ENCODE measurements around the gene MAP3K2.
A peak's percentile ranks its signal among the peaks of the same experiment; 100 is the strongest.

The MAP3K2 gene

DNA sequence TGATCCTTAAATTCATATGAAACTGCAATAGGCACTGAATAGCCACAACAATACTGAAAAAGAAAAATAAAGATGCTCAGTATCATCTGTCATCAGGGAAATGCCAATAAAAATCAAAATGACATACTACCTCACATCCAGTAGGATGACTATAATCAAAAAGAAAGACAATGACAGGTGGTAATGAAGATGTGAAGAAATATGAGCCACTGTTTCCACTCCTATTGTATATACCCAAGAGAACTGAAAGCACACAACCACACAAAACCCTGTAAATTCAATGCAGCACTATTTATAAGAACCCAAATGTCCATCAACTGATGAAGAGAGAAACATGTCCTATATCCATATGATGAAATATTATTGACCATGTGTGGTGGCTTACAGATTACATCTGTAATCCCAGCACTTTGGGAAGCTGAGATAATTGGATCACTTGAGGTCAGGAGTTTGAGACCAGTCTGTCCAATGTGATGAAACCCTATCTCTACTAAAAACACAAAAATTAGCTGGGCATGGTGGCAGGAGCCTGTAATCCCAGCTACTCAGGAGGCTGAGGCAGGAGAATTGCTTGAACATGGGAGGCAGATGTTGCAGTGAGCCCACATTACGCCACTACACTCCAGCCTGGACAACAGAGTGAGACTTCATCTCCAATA lies 39.9 kb downstream of the MAP3K2 start:
- DNase-seq (ENCODE audit: low spot score), result no peak

GRCh38 chr2:127347015-127347414 lies 40.8 kb downstream of the MAP3K2 start:
- no peak for DNase-seq (ENCODE audit: low spot score)

GRCh38 chr2:127343277-127343676 lies 44.5 kb downstream of the MAP3K2 start:
- no peak for DNase-seq (ENCODE audit: low spot score)

- DNase-seq (ENCODE audit: low spot score), result no peak
Measured at GRCh38 chr2:127342101-127342500, 45.7 kb downstream of the MAP3K2 start.

DNA sequence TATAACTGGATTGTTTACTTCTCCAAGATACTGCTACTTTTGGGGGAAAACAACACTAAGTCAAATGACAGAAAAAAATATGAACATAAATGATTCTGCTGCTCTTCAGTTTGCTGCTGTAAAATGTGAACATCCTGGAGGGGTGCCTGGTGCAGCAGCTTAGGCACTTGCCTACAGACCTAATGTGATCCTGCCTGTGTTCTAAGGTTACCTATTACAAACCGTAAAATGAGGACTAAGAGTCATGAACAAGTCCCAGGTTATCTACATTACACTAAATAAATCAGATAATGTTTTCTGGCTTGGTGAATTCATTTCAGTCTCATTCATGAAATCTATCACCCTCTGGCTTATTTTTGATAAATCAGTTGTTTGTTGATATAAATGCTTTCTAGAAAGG lies 55.4 kb downstream of the MAP3K2 start:
- no peak for DNase-seq (ENCODE audit: low spot score)

- no peak for DNase-seq (ENCODE audit: low spot score)
Measured at GRCh38 chr2:127330753-127331152, 57.0 kb downstream of the MAP3K2 start.

DNA sequence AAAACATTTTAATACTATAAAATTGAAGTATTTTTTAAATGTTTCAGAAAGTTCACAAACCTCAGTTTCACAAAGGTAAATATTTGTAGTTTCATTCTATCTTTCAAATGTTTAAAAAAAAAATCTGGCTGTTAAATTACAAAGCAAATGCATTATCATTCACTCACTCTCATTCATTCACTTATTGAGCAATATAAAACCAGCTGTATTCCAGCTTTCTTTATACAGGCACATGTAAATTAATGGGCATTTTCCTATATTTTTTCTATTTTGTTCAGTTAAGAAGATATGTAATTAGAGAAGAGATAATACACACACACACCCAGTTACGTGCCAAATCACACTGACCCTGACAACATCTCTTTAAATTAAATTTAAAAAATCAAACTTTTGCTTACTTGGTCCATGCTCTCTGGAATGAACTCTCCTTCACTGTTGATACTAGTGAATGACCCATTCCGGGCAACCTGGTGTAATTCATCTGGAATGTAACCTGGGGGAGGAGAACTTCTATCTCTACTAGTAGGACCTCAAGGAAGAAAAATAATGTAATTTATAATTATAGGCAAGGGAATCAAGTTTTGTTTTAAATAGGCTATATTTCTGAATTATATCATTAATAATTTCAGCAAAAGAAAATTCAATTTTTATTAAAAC lies 61.4 kb downstream of the MAP3K2 start:
- DNase-seq (ENCODE audit: low spot score), result no peak

DNA sequence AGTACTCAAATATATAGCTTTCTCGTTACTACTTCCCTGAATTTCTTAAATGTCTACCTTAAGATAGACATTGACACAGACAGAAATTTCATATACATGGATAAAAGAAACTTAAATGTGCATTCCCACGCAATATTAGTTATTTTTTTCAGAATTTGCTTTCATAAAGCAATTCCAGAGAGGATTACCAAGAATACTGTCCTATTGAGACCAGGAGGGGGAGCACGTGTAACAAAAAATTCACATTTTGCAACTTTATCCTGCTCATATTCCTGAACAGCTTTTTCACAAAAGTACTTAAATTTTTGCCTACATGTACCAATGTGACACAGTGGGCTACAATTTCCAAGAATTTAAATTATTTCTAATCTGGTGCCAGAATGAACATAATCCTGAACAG lies 63.1 kb downstream of the MAP3K2 start:
- DNase-seq (ENCODE audit: low spot score), result no peak

DNA sequence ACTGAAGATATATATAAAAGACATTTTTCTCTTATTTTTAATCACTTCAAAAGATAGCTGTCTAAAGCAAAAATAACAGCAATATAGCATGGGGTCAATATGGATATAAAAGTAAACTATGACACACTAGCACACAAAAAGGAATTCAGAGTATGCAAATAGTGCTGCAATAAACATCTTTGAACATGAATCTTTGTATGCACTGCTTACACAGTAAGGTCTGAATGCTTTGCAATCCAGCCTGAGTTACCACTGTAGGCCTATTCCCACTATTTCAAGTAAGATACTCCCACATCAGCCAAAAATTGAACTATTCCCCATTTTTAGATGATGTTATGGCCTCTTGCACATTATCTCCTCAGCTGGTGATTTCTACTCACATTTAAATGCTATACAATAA lies 66.5 kb downstream of the MAP3K2 start:
- DNase-seq (ENCODE audit: low spot score), result no peak

GRCh38 chr2:127320586-127321275 lies 67.0 kb downstream of the MAP3K2 start:
- no peak for DNase-seq (ENCODE audit: low spot score)

- no peak for DNase-seq (ENCODE audit: low spot score)
Measured at GRCh38 chr2:127320067-127320466, 67.7 kb downstream of the MAP3K2 start.

DNA sequence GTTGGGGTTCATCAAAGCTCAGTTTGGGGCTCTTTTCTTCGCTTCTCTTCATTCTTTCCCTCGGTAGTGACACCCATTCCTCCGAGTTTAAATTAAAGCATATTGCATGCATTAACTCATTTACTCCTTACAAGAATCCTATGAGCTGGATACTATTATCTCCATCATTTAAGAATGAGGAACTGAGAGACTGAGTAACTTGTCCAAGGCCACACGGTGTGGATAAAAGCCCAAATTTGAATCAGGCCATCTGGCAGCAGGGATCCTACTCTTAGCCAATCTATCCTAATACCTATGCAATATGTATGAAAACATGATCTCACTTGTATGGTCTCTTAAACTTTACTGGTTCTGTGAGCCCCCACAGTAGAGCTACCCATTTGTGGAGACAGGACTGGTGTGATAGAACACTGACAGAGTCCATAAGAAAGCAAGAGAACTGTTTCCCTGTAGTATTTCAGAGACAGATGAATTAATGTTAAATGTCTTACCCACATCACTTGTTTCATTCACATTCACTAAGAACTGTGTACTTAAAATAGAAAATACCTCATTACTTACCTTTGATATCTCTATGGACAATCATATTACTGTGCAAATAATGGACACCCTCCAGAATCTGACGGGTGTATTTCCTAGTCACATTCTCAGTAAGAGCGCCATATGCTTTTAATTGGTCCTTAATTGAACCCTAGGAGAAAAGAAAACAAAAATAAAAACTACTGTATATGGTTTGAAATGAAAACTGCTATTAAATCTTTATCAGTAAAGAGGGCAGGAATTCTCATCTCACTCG lies 73.4 kb downstream of the MAP3K2 start:
- DNase-seq (ENCODE audit: low spot score), result no peak

GRCh38 chr2:127313406-127313805 lies 74.4 kb downstream of the MAP3K2 start:
- DNase-seq (ENCODE audit: low spot score), result no peak

GRCh38 chr2:127310980-127311379 lies 76.8 kb downstream of the MAP3K2 start:
- DNase-seq (ENCODE audit: low spot score), result no peak

DNA sequence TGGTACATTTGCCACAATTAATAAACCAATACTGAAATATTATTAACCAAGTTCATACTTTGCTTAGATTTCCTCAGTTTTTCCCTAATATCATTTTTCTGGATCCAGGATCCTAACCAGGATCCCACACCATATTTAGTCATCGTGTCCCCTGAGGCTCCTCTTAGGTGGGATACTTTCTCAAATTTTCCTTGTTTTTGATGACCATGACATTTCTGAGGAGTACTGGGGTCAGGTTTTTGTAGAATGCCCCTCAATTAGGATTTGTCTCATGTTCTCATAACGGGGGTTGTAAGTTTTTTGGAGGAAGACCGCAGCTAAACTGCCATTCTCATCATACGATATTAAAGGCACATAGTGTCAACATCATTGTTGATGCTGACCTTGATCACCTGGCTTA lies 78.3 kb downstream of the MAP3K2 start:
- DNase-seq (ENCODE audit: low spot score), result no peak

- DNase-seq (ENCODE audit: low spot score), result no peak
Measured at GRCh38 chr2:127308586-127309138, 79.1 kb downstream of the MAP3K2 start.

DNA sequence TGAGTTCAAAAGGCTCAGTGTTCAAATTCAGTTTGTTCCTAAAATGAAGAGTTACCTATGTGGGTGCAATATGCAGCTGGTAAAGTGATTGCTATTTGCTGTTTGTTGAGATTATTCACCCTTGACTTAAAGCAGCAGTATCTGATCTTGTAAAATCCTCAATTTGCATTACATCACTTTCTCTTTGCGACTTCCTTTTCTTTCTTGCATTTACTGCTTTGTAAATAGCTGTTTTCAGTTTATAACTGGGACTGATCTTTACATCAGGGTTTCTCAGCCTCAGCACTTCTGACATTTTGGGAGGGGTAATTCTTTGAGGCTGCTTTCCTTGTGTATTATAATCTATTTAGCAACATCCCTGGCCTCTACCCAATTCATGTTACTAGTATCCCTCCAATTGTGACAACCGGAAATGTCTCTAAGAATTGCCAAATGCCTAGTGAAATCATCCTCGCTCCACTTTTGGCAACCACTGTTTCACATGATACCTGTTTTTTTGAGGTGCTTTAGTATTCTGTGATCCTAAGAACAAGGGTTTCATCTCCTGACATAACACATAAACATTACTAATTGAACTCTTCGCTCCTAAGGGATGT lies 81.7 kb downstream of the MAP3K2 start:
- no peak for DNase-seq (ENCODE audit: low spot score)

GRCh38 chr2:127302168-127302567 lies 85.6 kb downstream of the MAP3K2 start:
- no peak for DNase-seq (ENCODE audit: low spot score)

DNA sequence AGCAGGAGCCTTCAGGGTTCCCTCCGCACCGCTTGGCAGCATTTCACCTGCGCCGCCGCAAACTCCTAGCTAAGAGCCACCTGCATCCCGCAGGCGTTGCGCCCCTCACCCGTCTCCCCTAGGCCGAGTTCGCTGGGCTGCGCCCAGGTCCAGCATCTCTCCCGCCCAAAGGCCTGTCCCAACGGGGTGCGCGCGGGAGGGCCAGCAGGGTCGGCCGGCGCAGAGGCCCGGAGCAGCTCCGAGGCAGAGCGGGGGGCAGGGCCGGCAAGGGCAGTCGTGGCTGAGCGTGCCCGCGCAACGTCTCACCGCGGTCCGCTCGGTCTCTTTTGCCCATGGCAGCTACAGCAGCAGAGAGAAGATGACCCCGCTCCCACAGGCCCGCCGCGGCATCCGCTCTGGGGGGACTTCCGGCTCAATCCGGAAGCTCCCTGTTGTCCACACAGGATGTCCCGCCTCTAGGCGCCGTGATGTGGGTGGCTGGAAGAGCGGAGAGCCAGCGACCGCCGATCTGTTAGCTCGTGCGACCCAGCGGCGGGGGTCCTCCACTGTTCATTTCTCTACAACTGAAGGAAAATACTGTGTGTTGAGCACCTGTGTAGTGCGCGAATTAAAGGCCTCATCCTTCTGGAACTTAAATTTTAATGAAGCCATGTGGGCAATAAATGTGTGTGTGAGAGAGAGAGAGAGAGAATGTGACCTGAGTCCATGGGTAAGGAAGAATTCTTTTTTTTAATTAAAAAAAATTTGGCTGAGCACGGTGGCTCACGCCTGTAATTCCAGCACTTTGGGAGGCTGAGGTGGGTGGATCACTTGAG lies 93.8 kb downstream of the MAP3K2 start, which contains the start of gene ERCC3:
TSS of gene ERCC3 (minus strand) at position 397 of the 815 bp plus-strand sequence. CDS start at position 334, 63 bp downstream.
- peak; percentile 73 for DNase-seq (ENCODE audit: low spot score)

DNA sequence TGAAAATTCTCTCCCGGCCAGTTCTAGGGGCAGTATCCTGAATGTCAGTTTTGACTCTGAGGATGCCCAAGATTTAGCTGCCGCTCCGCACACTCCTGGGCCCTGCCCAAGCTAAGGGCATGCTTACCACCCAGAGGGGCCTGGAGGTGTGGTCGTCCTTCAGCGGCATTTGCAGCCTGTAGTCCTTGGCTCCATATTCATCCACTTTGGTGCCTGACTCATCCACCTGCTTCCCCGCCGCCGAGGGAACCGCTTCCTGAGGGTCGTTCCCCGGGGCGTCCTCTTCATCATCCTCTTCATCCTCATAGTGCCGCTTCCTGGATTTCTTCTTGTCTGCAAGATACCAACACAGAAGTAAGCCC lies 94.4 kb downstream of the MAP3K2 start:
- DNase-seq (ENCODE audit: low spot score), result no peak

DNA sequence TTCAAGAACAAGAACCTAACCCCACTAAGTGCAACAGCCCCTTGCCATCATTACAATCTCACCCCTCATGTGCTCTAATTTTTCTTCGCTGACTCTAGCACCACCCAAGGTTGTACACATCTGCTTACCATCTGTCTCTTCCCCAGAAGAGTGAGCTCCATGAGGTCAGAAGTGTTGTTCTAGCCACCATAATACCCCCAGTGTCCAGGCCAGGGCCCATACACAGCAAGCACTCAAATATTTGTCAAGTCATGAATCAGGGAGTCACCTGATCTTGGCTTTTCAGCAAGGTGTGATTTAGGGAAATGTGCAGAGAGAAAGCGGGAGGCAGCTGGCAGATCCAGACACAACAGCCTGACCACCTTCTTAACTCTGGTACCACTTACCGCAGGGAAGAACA lies 99.5 kb downstream of the MAP3K2 start:
- DNase-seq (ENCODE audit: low spot score), result no peak
